ENCODE data around the gene GPR146.

DNA sequence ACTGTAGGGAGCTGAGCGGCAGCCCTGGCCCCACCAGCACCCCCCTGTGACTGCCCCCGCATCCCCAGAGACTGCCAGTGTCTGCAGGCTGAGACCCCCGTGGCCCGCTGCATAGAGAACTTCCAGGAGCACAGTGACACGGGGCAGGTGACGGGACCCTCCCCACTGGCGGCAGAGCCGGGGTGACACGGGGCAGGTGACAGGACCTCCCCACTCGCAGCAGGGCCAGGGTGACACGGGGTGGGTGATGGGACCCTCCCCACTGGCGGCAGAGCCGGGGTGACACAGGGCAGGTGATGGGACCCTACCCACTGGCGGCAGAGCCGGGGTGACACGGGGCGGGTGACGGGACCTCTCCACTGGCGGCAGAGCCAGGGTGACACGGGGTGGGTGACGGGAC is 45.9 kb downstream of the GPR146 start:
- TF ChIP-seq, protein P1, sequence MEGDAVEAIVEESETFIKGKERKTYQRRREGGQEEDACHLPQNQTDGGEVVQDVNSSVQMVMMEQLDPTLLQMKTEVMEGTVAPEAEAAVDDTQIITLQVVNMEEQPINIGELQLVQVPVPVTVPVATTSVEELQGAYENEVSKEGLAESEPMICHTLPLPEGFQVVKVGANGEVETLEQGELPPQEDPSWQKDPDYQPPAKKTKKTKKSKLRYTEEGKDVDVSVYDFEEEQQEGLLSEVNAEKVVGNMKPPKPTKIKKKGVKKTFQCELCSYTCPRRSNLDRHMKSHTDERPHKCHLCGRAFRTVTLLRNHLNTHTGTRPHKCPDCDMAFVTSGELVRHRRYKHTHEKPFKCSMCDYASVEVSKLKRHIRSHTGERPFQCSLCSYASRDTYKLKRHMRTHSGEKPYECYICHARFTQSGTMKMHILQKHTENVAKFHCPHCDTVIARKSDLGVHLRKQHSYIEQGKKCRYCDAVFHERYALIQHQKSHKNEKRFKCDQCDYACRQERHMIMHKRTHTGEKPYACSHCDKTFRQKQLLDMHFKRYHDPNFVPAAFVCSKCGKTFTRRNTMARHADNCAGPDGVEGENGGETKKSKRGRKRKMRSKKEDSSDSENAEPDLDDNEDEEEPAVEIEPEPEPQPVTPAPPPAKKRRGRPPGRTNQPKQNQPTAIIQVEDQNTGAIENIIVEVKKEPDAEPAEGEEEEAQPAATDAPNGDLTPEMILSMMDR (IDR thresholded peaks at IDR 0.05) = no peak
- TF ChIP-seq POLR2A (IDR thresholded peaks at IDR 0.05) (no peak), EP300 (IDR thresholded peaks at IDR 0.05; ENCODE audit: low read depth) (no peak)

Data from transverse colon (tissue), 3 donors.